Kidney glomerular epithelial cell (primary cell): ENCODE data around the gene MAP2K5.

Experiments used
- DNase-seq: peaks from one replicate; lab custom pipeline; 2025; lab: John Stamatoyannopoulos, UW

Gene MAP2K5

DNA sequence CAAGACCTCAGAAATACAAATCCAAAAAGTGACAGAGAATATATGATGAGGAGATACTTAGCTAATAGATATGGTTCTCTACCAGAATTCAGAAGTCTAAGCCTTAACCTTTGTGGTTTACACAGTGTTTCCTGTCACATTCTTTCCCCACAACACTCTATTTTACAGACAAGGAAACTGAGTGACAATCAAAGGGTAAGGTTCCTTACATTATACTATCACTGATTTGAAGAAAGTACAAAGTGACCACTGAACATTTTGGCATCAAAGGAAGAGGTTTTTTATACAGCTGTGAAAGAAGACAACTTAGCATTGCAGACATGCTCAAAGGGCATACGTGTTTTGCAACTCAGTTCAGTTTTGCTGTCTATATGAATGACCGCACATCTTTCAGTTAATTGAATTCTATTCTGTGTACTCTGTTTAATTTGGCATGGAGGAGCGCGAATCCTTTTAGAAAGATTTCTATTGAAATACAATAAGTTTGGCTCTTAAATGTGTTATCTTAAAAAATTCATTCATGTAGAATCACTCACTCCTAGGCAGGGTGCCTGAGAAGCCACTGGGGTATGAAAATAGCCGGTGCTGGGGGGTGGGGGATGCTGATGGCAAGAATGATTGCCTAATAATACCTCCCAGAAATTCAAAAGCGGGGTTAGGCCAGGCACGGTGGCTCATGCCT is 216.3 kb downstream of the MAP2K5 start:
- DNase-seq: no peak

DNA sequence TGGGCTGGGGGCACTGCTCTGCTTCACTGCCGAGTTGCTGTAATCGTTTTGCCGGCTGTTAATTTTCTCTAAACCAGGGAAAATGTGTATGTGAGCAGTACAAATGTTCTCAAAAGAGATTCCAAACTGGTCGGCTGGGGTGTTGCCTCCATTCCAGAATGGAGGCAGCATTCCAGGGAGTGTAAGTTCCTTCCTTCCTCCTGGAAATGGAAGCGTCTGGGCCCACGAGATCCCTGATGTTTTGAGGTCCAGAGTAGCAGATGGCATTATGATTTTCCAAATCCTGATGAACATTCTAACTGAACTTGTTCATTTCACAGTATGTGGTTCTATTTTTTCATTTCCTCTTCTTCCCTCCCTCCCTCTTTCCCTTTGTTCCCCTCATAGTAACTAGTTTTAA is 218.4 kb downstream of the MAP2K5 start:
- no peak for DNase-seq

DNA sequence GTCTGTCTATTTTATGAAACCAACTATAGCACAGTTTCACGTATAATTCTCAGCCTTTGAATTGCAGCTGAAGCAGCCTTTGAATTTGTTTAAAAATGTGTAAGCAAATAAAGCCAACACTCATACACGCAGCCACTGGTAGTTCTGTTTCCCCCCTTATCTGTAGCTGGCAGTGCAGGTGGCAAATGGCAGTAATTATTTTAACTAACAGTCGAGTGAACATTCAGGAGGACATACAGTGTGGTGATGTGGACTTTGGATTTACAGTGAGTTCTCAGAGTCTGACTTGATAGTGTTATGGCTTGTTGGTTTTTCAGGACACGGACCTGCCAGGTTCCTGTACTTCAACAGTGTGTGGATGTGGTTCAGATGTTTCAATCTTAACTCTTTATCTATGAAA is 218.8 kb downstream of the MAP2K5 start:
- DNase-seq: no peak

DNA sequence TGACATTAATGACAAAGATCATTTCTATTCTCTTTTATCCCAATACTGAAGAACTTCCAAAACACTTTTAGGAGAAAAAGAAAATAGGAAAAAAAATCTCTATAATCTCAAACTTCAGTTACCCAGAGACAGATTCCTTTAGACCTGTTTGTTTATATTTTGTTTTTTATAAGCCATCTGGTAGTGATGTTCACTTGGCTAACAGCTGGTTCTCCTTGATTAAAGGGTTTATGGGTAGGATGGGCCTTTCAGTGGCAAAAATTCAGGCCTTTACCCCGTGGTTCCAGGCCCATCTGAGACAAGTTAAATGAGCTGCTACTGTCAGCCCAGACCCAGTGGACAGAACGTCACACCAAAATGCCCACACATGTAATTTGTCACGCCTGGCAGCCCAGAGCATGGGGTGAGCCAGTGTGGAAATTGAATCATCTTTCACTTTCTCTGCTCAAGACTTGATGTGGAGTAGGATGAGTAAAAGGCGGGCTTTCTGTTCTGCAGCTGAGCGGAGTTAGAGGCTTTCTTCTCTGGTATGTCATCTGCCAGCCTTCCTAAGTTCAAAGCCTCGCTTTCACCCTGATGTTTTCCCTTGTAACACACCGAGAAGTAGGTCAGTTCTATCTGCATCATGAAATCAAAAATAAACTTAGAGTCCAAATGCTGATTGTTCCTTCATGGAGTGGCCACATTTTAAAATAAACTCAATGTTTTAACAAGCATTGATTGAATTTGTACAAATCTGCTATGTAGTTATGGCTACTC is 220.3 kb downstream of the MAP2K5 start:
- peak; percentile 59 for DNase-seq

DNA sequence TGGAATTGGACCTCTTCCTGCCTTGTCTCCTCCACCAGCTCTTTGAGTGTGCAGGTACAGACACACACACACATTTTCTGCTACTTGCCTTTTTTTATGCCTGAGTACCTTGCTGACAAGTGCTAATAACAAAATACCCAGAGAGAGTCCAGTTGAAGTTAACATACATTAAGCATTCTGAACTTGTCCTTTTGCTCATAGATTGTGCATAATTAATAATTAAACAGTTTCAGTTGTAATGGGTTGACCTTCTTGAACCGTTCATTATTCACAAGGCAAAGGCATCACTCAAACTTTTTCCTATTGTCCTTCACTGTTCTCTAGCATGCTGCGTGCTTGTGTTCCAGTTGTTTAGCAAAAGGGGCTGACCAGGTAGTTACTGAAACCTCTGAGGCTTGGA is 223.2 kb downstream of the MAP2K5 start:
- no peak for DNase-seq

DNA sequence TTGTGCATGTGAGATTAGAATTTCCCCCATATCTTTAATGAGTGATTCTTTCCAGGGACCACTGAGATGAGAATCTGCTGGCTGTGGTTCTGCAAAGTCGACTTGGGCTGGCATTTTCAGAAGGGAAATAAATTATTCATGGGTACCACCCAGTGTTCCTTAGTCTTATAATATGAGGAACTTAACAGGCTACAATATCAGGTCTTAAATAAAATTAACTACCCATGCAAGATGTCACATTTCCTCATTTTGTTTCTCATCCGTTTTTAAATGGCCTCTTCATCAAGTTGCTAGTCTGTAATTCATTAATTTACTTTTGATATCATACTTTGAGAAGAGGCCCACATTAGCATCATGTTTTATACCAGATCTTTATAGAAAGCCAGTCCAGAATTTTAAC is 224.5 kb downstream of the MAP2K5 start:
- no peak for DNase-seq

DNA sequence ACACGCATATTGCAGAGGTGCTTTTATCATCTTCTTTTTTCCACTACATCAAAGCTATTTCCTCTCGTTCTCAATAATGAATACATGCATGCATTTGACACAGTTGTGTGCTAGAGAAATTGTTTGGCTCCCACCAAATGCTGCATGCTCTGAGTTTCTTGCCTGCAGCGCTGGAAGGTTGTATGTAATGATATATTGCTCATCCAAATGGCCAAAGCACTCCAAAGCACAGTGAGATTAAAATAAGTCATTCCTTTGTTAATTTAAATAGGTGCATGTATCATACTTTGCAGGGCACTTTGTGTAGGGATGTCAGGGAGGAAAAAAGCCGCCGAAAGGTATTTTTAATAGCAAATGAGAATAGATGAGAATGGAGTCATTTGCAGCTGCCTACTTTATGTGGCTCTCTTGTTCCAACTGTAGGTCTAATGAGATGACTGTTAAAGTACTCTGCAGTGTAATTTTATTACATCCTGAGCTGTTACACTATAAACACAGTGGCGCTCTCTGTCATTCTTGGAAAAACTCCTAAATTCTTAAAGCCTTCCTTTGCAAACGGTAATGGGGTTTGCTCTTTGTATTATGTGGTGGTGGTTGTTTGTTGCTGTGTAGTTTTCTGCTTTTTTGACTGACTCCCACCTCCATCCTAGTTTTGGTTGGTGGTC is 225.9 kb downstream of the MAP2K5 start:
- no peak for DNase-seq

DNA sequence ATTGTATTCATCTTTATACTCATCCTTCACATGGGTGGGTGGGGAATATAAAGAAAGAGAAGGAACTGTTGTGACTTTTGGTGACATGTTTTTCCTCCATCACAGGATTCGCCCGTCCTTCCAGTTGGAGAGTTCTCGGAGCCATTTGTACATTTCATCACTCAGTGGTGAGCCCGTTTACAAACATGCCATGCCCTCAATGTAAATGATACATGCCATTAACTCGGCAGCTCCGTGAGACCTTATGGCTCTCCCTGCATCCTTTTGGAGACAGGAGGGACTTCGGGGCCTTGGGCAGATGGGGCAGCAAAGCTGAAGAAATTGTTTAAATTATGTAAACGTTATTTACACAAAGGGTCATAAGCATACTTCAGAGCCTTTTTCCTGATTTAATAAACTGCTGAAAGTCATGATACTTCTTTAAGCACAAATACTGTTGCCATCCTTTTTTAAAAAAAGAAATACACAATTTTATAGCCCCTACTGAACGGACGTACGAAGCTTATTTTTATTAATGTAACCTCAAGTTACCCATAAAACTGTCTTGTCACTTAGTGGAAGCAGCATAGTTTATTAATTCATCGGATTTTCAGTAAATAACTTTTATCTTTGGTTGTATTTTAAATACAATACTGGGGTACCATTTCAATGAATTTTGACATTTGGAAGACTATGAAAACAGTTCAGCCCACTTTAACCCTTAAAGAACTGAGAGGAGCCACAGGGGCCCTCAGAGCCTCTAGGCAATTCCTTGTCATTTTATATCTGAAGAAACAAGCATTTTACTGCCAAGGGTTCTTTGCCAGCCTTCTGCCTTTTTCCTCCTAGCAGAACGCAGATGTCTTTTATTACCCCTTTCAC is 227.2 kb downstream of the MAP2K5 start:
- DNase-seq: no peak

DNA sequence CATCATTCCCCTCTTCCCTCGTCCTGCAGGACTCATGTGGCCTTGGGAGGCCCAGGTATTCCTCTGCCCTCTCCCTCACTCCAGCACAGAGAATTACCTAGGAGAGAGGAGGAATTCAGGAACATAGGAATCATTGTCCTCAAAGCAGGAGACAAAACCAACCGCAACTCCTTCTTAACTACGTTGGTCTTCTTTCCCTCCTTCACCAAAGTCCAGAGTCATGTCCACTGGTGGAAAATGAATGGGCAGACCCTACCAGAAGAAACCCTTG is 227.8 kb downstream of the MAP2K5 start:
- DNase-seq: no peak

DNA sequence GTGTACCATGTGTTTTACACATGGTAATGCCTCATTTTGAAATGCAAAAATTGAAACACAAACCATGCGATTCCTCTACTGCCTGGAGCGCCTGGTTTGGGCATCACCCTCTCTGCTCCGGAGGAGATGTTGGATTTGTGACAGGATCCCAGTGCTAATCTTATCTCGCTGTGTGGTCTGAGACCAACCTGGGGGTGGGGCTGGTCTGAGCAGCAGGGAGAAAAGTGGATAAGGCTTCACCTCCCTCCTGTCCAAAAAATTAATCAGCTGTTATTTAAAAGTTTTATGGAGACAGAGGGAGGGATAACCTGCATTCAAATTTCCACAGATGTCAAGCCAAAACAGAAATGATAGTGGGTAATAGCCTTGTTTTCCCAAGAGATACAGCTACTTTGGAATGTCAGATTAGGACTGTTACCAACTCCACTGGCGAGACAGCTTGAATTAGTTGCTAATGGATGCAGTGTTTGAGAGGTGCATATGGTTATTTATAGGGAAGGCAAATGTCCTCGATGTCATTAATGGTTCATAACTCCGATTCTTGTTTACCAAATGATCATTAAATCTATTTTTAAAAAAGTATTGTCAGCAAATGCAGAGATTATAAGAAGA is 228.8 kb downstream of the MAP2K5 start:
- DNase-seq: no peak

DNA sequence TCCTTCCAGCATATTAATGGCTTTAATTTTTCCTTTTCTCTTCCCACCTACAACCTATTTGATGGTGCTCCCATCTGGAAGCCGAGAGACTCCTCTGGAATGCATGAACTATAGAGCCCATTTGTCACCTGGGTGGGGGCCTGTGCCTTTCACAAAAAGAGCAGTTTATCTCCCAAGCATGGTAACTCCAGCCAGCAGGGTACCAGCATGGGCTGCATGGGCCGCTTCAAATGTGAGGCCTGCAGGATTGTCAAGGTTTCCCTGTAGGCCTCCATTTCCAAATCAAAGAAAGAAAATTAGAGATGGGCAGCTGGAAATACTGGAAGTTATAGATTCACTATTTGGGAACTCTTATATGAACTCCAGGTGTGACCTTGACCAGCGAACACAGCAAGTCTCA is 232.1 kb downstream of the MAP2K5 start:
- DNase-seq: no peak

DNA sequence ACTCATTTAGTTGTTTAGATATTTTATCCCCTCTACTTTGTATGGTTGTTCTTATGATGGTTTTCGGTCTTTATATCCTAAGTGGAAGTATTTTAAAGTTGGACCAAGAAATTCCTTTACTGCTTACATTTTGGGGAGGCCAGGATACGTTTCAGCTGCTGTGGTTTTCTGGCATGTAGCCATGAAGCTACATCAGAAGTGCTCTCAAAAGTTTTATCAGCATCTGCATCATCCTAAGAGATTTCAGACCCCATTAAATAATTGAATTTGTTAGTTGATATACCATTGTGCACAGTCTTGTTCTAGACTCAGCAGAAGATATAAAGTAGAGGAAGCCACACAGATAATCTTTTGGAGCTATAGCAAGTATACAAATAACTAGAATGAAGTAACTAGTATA is 232.7 kb downstream of the MAP2K5 start:
- DNase-seq: no peak

DNA sequence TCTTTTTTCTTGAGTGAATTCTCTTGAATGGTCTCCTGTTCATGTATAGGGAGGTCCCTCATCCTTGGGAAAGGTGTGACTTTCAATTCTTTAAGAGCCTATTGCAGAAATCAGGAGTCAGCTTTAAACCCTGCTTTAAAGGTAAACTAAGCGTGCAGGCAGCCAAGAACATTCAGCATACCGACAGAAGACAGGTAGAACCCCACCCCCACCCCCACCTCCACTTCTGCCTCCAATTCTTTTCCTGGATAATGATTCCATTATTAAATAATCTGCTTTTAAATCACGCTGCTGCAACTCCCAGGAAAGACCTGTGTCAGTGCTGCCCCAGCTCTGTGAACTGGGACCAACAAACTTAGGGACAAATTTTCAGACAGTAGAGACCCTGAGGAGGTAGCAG is 233.5 kb downstream of the MAP2K5 start:
- no peak for DNase-seq

DNA sequence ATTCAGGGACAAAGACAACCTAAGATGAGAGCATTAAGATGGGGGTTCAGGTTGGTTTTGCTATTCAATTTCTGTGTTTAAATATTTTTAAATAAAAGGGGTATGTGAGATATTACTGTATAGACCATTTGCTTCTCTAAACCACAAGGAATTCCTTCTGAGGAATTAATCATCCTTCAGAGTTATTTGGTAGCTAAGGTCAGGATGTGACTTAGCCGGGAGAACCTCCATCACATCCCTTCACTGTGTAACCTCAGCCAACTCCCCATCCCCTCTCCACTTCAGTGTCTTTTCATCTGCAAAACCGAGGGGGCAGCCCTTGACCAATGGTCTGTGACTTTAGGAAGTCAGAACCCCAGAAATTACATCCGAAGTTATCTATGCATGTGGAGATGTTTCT is 234.1 kb downstream of the MAP2K5 start:
- no peak for DNase-seq

DNA sequence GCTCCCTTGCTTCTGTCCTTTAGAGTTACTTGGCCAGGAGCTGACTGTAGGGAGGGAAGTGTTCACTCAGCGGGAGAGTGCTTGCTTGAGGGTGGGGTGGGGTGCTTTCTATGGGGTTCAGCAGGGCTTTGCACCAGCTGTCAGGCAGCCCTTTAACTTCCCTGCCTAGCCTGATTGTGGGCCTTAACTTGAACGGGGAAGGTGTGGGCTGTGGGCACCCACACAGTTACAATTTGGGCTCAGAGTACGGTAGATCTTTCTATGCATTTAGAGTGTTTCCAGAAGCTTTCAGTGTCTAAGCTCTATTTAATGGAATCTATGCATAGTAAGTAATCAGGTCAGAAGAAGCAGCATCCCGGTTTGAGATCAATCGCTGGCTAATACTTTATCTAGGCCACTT is 234.6 kb downstream of the MAP2K5 start:
- DNase-seq: no peak

DNA sequence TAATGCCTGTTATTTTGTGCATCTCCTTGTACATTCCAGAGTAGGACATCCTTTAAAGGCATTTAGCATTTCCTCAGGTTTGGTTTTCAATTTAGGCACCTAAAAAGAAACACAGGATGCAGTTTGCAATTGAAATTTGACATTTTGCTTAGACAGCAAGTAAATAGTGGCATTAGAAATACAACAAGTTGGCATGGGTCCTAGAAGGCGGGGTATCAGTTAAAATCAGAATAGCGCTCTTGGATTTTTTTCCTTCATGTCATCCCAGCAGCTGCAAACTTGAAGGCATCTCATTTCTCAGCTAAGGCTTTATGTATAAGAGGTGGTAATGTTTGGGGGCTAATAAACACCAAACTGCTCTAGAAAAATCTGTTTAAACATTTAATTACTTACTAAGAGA is 235.3 kb downstream of the MAP2K5 start:
- no peak for DNase-seq

DNA sequence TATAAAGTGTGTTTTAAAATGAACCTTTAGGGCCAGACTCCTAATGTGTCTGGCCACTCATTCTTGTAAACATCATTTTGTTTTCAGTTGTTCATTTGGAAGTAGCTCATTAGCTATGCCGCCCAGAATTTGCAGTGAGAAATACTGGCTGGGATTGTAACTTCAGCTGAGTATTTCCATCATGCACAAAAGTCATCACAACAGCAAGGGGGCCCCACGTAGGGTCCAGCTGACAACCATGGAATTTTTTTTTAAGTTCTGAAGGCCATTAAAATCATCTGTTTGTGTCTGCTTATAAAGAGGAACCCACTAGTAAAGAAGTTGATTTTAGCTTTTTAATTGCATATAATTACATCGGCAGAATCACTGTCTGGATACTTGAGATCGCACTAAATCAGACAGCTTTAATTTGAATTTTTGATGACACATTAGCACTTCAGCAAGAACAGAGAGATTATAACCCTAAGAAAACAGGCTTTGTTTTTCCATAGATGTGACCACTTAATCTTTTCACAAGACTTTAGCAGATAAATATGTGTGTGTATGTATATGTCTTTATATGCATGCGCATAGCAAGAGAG is 236.6 kb downstream of the MAP2K5 start:
- no peak for DNase-seq

DNA sequence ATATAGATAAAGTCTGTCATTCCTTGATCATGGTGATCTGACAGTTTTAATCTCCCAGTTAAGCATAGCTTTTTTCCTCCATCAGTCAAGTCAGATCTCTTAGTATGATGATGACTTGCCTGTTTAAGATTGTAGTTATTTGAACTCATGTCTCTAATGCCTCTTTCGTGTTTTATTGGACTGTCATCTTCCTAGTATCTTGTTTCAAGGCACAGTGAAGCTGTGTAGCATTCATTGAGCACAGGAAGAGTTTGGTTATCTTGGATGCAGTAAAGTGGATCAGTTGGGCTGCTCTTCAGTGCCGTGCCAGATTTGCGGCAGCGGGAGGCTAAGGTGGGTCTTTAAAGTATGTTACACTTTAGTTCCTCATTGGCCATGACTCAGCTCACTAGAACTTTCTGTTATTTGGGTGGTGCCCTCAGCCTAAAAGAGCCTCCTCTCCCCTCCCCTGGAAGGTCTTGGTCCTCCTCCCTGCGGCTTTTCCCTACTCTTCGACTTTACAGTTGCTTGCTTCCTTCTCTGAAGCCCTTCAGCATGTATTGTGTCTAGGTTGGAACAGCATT is 237.1 kb downstream of the MAP2K5 start:
- no peak for DNase-seq

DNA sequence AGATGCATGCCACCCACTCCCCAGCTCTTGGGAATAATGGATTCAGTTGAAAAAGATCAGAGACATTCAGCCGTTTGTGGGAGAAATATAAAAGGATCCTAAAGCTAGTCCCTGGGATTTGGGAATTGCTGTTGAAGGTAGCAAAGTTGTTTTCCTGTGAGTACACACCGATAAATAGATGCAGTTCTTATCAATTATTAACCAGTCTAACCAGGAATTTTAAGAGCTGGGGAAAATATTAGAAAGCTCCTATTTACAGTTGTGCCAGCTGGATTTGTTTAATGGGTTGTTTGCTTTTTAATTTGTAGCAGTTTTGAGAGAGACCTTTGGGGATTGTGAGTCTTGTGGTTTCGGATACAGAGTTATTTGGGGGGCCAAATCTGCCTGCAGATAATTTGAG is 238.6 kb downstream of the MAP2K5 start:
- no peak for DNase-seq

DNA sequence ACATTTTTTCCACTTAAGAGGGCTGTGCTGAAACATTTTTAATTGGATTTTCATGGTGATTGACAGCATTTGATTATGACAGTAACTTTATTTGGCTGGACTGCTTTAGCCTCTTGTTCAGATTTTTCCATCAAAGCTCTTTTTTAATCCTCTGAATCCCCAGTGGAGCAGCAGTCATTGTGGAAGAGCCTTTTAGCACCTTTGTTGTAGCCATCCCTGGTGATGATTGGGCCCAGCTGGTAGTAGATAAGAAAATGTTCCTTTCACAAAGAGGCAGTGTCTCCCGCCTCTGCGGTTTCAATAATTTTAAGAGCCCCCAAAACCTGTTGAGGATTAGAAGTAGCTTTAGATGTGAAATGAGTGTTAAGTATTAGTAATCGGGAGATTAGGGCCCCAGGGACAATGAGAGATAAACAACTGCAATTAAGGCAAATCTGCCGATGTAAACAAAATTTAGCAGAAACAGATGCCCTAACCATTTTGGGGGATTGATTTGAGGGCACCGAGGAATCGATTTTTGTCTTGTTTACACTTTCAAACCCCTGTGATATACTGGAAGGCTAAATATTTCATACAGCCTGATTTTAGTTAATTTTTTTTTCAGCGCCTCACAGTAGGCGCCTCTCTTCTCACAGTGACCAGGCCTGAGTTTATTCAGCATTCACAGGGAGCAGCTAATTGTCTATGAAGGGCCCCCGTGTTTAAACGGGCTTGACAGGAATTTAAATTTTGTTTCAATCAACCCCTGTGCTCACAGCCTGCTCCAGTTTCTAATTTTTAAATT is 239.6 kb downstream of the MAP2K5 start:
- DNase-seq: no peak

DNA sequence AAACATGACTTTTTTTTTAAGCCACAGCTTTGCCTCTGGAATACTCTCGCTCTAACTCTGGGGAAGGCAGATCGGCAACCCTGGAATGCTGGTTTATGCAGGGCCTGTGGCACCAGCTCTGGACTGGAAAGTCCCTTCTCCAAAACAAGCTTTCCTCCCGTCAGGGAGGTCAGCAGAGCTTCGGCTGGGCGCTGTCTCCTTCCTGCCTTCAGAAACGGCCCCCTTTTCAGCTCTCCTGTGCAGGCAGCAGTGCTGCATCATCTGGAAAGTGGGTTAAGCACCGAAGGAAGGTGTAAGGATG is 240.1 kb downstream of the MAP2K5 start:
- no peak for DNase-seq
